C4-2B (cell line): Measurements from ENCODE around the gene ANO10.
"Not testable (repeated sequence)": the region's sequence is repeated elsewhere in the genome, so short reads cannot be mapped to it uniquely, and the experiment has no call there.

Experiments used
- H3K27ac ChIP-seq: fragments of 450-650 bp; 2 replicates; pipeline ENCODE4 v1.5.1; 2017
- CTCF ChIP-seq: fragments of 450-650 bp; conservative IDR thresholded peaks from 2 replicates; pipeline ENCODE4 v1.5.1; 2017; ENCODE audit warnings: mild to moderate bottlenecking
- ZFX ChIP-seq: fragments of 450-650 bp; IDR thresholded peaks from 2 replicates; pipeline ENCODE4 v1.6.1; 2017

ANO10 gene

GRCh38 chr3:43523454-43524053 lies 98.3 kb downstream of the ANO10 start:
- TF ChIP-seq CTCF (no peak), ZFX (no peak)
- no peak overlapping the region for H3K27ac ChIP-seq

GRCh38 chr3:43522727-43523362 lies 99.0 kb downstream of the ANO10 start:
- H3K27ac ChIP-seq = no peak overlapping the region
- no peak for TF ChIP-seq CTCF
- TF ChIP-seq ZFX = no peak

- TF ChIP-seq ZFX (no peak), CTCF (no peak)
- no peak overlapping the region for H3K27ac ChIP-seq
Observed at GRCh38 chr3:43521941-43522340, 99.9 kb downstream of the ANO10 start.

DNA sequence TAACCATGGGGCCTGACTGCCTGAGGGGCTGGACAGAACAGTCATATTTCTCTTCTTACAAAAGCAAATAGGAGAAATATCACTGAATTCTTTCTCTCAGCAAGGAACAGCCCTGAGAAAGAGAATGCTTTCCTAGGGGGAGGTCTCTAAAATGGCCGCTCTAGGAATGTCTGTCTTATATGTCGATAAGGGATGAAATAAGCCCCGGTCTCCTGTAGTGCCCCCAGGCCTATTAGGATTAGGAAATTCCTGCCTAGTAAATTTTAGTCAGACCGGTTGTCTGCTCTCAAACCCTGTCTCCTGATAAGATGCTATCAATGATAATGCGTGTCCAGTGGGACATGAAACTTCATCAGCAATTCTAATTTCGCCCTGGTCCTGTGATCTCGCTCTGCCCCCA lies 103.3 kb downstream of the ANO10 start:
- H3K27ac ChIP-seq = not testable (repeated sequence)

DNA sequence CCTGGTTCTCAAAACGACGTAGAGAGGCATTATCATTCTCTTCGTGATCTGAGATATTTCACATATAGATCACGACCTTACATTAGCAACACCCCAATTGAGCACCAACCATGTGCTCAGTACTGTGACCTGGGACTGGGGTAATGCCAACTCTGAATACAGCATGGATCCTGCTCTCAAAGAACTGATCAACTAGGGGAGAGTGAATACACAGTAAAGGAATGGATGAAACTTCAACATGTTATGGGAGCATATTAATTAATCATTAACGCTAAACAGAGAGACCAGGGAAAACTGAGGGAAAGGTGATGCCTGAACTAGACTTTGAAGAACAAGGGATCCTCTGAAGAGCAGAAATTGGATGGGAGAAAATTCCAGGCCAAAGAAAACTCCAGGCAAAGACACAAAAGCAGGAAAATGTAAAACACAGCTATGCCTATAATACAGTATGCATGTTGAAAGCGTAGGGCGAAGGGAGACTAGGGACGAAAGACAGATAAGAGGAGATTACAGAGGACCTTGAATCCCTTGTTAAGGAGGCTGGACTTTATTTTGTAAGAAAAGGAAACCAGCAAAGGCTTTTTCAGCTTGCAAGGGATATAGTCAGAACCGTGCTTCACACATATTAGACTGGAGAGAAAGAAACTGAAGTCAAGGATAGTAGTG lies 105.7 kb downstream of the ANO10 start:
- no peak overlapping the region for H3K27ac ChIP-seq
- TF ChIP-seq CTCF (no peak), ZFX (no peak)

- TF ChIP-seq CTCF = no peak
- TF ChIP-seq ZFX = no peak
- H3K27ac ChIP-seq = no peak overlapping the region
Observed at GRCh38 chr3:43515208-43515917, 106.4 kb downstream of the ANO10 start.

DNA sequence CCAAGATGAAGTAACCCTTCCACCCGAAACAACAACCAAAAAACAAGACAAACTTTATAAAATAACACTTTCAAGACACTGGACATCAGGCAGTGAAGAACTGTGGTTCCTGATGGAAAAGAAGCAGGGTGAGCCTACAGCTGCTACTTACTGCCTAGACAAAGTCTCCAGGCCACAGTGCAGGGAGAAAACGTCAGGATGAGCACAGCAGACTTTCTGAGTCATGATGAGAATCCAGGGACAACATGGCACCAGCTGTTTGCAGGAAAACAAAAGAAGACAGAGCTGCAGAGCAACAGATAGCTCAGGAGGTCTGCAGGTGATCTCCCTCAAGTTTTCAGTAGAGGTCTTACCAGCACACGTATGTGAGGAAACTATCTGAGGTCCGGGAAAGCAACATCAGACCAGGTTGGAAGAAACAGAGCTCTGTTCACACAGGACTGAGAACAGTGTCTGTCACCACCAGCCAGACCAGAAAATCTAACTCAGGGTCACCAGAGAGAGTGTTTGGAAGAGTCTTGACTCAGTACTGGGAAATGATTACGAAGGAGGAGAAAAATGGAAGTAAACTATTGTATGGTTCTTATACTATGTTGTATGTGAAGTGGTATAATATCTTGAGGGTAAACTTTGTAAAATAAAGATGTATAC lies 108.9 kb downstream of the ANO10 start:
- TF ChIP-seq ZFX = no peak
- TF ChIP-seq CTCF = no peak
- H3K27ac ChIP-seq = no peak overlapping the region
